ENCODE data around the gene LPCAT2. TPM values are rescaled to one million over a fixed set of nuclear protein-coding genes. Genes with fewer than 3 reads are reported as not detected.

LPCAT2 gene
- total RNA-seq, 1 donor from 2014 or later, result 1.6 TPM

DNA sequence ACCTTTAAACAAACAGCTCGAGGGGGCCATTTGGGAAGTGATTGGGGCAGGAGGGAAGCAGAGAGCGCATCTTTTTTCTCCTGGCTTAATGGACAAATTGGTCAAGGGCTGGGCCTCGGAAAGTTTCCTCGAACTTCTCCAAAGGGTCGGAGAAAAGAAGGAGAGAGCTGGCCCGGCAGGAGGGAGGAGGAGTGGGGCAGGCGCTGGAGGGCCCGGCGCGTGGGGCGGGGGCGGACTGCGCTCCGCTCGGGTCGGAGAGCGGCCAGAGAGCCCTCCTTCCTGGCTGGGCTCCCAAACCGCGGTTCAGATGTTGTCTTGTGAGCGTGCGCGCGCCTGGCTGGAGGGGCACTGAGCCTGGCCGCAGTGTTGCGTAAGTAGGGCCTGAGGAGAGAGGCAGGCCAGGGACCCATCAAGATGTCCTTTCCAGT, 28.6 kb upstream of the LPCAT2 start:
- DNase-seq (ENCODE audit: low spot score) (no peak), ATAC-seq (peak; percentile 56)

DNA sequence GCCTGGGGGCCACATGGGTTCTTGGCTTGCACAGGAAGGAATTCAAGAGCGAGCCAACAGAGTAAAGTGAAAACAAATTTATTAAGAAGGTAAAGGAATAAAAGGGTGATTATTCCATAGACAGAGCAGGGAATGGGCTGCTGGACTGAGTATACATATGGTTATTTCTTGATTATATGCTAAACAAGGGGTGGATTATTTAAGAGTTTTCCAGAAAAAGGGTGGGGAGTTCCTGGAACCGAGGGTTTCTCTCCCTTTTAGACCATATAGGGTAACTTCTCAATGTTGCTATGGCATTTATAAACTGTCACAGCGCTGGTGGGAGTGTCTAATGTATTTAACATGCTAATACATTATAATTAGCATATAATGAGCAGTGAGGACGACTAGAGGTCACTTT, 27.8 kb upstream of the LPCAT2 start:
- no peak for ATAC-seq
- DNase-seq (ENCODE audit: low spot score), result no peak

DNA sequence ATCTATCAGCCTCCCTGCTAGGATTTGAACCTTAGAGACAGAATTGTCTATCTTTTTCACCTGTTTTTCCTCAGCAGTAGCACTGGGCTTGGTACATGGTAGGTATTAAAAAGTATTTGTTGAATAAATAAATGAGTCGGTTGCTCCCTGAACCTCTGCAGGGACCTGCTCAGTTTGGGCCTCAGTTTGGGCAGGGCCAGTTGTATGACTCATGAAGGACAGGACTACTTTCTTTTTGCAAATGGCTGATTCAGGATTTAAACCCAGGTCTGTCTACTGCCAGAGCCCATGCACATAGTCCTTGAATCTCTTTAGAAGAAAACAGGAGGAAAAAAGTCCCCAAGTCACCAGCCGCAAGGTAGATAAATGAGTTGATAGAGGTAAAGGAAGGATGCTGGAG, 26.8 kb upstream of the LPCAT2 start:
- DNase-seq (ENCODE audit: low spot score) (no peak), ATAC-seq (no peak)

DNA sequence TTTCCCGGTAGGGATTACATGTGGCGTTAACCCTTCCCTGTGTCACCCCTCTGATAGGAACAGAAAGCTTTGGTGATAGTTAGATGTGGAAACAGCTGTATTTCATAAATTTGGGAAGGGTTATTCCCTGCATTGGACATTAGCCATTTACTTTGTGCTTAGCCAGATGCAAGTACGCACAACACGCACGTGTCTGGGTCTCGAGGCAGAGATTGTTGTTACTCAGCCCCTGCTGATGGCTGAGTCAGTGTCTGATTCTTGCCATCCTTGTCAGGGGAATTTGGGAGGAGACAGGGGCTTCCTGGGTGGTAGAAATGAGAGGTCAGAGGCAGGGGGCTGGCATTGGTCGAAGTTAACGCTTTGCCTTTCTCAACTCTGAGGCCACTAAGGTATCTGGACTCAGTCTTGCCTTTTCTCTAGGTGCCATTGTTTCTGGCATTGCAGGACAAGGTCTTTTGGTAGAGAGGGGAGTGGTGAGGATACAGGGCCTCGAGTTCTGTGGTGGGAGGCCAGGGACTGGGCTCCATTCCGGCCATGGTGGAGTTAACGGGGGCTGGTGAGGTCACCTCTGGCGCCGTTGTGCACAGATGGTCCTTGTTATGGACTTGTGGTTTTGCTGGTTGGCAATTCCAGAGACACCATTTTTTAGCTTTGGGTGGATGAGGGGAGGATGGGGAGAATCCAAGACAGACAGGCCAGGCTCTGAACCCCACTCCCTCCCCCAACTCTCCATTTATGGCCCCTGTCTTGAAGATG, 21.6 kb upstream of the LPCAT2 start:
- ATAC-seq, result no peak
- no peak for DNase-seq (ENCODE audit: low spot score)

DNA sequence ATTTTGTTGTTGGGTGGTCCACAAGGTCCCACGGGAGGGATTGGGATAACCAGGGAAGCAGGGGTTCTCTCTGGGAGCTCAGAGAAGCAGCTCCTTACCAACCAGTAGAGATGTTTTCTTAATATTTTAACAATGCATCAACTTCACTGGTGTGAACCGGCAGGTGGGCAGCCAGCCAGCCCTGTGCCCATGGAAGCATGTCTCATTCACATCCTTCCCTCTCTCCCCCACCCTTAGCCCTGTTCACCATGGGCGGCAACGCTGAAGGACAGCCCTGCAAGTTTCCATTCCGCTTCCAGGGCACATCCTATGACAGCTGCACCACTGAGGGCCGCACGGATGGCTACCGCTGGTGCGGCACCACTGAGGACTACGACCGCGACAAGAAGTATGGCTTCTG, 20.6 kb upstream of the LPCAT2 start:
- no peak for ATAC-seq
- DNase-seq (ENCODE audit: low spot score), result no peak

DNA sequence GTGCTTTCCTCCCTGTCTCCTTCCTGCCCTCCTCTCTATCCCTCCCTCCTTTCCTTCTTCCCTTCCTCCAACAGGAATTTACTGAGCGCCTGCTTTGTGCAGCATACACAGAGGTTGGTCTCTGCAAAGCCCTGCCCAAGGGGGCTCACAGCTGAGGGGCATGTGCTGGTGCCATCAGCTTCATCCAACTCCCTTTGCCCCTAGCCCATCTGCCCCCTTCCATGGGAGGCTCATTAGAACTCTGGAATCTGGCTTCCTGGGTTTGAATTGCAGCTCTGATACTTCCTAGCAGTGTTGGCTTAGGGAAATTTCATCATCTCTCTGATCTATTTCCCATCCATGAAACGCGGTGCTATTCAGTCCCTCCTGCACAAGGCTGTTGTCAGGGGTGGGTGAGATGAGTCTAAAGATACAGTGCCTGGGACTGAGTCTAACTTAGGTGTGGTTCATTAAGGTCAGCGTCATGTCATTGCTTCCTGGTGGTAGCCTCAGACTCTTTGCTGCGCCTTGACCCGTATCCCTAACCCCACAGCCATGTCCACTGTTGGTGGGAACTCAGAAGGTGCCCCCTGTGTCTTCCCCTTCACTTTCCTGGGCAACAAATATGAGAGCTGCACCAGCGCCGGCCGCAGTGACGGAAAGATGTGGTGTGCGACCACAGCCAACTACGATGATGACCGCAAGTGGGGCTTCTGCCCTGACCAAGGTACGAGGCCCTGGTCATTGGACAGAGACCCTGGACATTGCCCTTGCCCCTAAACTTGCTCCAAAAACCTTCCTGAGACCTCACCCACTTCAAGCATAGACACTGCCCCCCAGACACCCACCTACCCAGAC, 19.5 kb upstream of the LPCAT2 start:
- ATAC-seq, result no peak
- no peak for DNase-seq (ENCODE audit: low spot score)

DNA sequence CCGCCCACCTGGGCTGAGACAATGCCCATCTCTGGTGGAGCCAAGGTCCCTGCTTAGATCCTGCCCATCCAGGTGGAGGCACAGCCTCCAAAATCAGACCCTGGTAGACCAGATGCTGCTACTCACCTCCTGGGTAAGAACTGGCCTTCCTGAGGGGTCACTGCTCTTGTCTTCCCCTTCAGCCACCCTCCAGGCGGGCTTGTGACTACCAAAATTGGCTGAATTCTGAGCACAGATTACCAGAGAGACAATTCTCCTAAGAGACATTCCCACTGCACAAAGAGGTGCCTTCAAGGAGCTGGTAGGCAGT, 19.0 kb upstream of the LPCAT2 start:
- DNase-seq (ENCODE audit: low spot score) (no peak), ATAC-seq (no peak)

DNA sequence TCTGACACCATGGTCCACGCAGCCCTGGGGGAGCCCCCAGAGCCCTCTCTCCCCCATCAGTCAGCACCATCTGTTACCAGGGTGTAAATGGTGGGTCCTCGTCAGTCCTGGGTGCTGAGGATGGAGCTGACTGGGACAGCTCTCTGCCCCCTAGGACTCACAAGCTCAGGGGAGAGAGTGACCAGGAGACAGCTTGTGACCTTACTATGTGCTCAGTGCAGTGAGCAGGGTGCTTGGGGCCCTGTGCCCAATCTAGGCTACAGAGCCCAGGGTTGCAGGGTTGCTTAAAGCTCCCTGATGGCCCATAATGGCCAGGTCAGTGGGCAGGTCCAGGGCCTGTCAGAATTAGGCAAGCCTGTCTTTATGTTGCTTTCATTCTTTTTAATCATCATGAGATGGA, 18.6 kb upstream of the LPCAT2 start:
- DNase-seq (ENCODE audit: low spot score) (no peak), ATAC-seq (no peak)

DNA sequence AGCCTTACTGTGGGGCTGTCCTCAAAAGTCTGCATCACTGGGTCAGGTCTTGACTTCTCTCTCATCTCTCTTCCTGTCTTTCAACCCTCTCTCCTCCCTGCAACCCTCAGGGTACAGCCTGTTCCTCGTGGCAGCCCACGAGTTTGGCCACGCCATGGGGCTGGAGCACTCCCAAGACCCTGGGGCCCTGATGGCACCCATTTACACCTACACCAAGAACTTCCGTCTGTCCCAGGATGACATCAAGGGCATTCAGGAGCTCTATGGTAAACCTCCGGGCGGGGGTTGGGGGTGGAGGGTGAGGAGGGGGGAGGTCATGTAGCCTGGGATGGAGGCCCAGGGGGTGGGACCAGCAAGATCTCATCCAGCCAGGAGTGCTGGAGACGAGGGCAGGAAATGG, 17.2 kb upstream of the LPCAT2 start:
- DNase-seq (ENCODE audit: low spot score) (peak; percentile 42), ATAC-seq (no peak)

DNA sequence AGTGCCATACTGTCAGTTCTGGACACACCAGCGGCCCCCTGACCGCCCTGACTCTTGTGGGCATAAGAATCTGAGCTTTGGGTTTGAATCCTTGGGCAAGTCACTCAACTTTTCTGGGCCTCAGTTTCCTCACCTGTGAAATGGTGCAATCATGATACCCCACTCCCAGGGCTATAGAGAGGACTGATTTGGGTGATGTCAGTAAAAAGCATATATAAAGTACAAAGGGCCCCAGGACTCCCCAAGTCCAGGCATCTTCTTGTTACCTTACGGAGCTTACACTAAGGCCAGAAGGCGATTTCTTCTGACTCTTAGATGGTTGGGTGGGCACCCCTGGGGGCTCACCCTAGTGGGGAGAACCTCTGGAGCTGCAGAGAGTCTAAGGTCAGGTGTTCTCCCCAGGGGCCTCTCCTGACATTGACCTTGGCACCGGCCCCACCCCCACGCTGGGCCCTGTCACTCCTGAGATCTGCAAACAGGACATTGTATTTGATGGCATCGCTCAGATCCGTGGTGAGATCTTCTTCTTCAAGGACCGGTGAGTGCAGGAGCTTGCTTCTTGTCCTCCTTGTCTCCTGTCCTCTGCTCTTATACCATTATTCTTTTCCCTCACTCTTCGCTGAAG, 16.0 kb upstream of the LPCAT2 start:
- DNase-seq (ENCODE audit: low spot score) (no peak), ATAC-seq (no peak)

DNA sequence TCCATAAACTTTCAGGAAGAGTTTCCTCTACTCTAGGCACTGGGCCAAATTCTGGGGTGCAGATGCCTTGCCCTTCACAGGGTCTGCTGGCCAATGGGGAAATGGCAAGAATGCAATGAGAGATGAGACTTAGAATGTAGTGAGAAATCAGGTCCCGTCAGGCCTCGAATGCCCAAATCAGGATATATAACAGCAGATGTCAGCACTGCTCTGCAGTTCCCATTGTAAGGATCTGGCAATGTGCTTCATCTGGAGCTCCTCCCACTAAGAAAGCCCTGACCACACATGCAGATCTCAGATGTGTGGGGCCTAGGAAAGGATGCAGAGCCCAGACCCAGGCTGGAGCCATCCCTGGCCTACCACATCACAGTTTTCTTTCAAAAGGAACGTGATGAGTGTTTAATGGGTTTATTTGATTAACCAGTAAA, 13.9 kb upstream of the LPCAT2 start:
- ATAC-seq (peak; percentile 82), DNase-seq (ENCODE audit: low spot score) (peak; percentile 37)

DNA sequence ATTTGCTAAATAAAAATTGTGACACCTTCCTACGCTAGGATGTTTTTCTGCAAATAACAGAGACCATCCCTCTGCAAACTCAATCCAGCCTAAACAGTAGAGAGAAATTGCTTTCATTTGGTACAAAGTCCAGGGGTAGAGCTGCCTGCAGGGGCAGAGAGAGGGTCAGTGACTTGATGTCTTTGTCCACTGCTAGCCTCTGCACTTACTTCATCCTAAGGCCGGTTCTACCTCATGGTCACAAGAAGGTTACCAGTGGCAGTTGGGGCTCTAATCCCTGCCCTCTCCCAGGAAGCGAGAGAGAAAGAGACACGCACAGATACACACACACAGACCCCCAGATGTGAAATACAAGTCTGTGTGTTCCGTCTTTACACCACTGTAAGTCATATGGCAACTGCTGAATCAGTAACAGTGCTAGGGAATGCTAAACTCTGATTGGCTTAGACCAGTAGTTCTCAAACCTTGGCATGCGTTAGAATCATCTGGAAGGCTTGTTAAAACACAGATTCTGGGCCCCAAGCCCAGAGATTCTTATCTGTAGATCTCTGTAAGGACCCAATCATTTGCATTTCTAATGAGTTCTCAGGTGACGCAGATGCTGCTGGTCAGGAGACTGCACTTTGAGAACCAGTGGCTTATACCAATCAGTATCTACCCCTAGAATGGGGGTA, 13.1 kb upstream of the LPCAT2 start:
- ATAC-seq, result no peak
- DNase-seq (ENCODE audit: low spot score), result no peak

DNA sequence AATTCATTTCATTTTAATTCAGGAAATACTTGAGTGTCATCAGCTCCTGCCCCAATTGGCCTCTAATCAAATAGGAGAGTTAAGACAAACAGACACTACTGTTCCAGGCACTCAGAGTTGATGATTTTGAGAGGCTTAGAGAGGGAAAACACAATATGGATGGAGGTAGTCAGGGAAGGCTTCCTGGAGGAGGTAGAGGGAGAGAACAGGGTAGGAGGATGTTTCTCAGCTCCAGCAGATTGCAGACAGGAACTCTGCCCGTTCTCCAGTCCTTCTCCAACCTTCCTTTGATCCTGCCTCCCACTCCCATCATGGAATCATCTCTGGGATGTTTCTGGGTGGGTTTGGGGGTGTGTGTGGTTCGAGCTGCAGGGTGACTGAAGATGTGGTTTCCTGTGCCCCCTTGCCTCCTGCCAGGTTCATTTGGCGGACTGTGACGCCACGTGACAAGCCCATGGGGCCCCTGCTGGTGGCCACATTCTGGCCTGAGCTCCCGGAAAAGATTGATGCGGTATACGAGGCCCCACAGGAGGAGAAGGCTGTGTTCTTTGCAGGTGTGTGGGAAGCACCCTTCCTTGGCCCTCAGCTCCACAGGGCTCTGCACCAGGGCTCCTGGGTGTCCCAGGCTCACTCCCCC, 12.2 kb upstream of the LPCAT2 start:
- ATAC-seq, result no peak

DNA sequence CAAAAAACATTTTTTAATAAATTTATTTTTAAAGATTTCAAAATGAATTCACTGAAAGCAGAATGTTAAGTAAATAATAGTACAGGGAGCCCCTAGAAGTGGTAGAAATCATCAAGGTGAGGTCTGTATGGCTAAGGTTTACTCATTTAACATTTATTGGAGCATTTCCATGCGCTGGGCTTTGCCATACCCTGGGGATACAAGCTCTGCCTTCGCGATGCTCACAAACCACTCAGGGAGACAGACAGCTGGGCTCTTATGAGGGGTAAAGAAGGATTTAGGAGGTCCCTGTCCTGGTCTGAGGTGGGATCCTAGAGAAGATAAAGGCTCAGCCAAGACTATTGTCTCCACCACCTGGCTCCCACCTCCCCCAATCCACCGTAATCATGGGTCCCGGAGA, 11.3 kb upstream of the LPCAT2 start:
- ATAC-seq, result no peak
- no peak for DNase-seq (ENCODE audit: low spot score)

More for the DNA sequence above, 12.2 kb upstream of the LPCAT2 start:
- no peak for DNase-seq (ENCODE audit: low spot score)

DNA sequence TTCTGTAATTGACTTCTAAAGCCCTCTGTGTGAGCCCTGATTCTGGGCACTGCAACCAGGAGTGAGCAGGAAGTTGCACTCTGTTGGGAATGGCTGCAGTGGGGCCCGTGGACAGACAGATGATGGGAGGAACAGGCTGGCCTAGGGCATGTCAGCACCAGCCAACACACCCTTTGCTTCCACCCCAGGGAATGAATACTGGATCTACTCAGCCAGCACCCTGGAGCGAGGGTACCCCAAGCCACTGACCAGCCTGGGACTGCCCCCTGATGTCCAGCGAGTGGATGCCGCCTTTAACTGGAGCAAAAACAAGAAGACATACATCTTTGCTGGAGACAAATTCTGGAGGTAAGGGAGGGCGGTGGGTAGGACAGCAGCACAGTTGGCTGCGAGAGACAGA, 10.8 kb upstream of the LPCAT2 start:
- DNase-seq (ENCODE audit: low spot score) (no peak), ATAC-seq (no peak)

DNA sequence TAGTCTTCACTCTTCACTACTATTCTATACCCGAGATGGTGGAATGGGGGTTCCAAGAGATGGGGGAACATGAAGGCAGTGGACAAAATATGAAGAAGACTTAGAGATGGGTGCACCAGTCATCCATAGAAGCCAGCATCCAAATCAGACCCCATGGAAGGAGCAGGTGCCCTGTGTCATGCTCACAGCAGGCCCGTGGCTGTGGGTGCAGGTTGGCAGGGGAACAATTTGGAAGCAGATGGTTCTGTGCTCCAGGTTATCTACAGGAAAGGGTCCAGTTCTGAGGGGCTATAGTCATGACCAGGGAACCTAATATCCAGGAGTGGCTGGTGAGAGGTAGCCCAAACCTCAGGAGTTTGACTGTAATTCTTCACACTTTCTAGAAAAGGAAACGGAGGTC, 9.6 kb upstream of the LPCAT2 start:
- DNase-seq (ENCODE audit: low spot score) (peak; percentile 28), ATAC-seq (no peak)

DNA sequence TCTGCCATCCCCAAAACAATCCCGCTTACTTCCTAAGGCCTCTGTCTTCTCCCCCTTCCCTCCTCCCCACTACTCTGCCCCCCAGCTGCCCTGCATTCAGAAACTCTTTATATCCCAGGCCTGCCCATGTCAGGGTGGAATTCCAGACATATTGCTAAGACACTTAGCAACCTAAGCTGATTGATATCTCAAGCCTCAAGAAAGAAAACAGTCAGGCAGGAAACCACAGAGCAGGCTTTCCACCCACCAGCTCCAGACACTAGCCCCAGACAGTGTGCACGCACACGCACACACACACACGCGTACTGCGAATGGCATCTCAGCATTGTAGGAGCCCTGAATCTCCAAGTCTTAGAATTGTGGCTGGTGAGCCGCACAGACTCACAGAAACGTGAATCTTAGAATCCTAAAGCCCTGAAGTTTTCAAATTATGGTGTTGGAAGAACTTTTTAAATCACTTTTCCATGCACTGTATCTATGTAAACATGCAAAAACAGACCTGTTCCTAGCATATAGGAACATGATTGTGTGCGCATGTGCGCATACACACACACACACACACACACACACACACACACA, 8.8 kb upstream of the LPCAT2 start:
- no peak for ATAC-seq
- DNase-seq (ENCODE audit: low spot score), result no peak

DNA sequence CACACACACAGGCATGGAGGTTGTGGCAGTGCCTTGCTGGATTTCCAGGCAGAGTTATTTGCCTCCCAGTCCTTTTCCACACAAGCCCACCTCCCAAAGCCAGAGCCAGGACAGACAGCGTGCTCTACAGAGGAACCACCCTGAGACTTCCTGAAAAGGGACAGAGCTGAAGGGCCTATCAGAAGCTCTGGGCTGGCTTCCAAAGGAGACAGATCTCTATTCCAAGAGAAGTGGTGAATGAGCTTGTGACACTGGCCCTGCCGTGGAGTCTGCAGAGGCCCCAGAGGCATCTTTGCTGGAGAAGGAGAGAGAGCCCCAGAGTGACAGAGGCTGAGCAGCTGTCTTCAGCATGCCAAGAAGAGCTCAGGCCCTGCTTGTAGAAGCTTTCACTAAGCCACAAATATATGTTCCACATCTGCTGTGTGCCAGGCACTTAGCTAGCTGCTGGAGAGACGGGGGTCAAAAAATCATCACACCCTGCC, 8.3 kb upstream of the LPCAT2 start:
- DNase-seq (ENCODE audit: low spot score), result peak; percentile 46
- ATAC-seq, result peak; percentile 33

DNA sequence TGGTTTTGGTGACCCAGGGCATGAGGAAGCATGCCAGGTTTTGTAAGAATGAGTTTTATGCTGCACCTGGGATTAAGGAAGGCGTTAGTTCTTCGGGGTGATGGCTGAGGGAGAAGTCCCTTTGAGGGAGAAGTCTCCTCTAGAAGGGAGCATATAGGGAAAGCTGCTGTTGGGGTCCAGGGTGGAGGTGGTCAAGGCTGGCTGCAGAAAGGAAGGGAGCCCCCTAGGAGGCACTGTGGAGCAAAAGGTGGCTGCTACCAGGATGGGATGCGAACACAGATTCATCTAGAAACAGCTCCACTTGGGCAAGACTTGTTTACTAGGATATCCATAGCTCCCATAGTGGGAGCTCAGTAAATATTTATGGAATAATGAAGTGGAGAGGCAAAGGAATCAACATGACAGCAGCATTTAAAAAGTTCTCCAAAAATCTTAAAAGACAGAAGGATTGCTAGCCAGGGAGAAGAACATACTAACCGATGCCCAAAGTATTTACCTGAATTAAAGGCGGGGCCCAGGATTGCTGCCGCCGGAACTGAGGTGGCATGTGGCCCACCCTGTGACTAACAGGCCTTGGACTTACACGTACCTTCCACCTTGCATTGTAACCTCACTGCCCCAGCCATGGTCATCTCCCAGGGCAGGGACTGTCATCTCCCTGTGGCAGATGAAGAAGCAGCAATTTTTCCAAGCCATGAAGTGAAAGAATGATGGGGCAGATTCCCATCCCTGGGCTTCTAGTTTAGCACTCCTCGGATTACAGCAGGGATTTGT, 7.1 kb upstream of the LPCAT2 start:
- no peak for ATAC-seq

More for the DNA sequence above, 7.1 kb upstream of the LPCAT2 start:
- peak; percentile 31 for DNase-seq (ENCODE audit: low spot score)
